Glutamatergic neuron (in vitro differentiated cells): ENCODE results near the gene CLEC16A. TPM values are rescaled to one million over a fixed set of nuclear protein-coding genes. Genes with fewer than 3 reads are reported as not detected.

Source experiments
- DNase-seq: peaks from one replicate; pipeline ENCODE4 v3.0.0; 2022
- H3K27ac Mint-ChIP-seq: one replicate; pipeline ENCODE4 v1.8.0; 2020; ENCODE audit warnings: mild to moderate bottlenecking, mixed read lengths, inconsistent platforms; ENCODE audit not compliant: unreplicated experiment
- H3K27me3 Mint-ChIP-seq: one replicate; pipeline ENCODE4 v1.8.0; 2020; ENCODE audit warnings: mild to moderate bottlenecking, moderate library complexity, mixed read lengths, inconsistent platforms; ENCODE audit not compliant: unreplicated experiment
- H3K36me3 Mint-ChIP-seq: one replicate; pipeline ENCODE4 v1.8.0; 2020; ENCODE audit warnings: mild to moderate bottlenecking, mixed read lengths, inconsistent platforms; ENCODE audit not compliant: unreplicated experiment
- H3K4me1 Mint-ChIP-seq: one replicate; pipeline ENCODE4 v1.8.0; 2020; ENCODE audit warnings: mild to moderate bottlenecking, low read depth, mixed read lengths, inconsistent platforms; ENCODE audit not compliant: unreplicated experiment
- H3K4me3 Mint-ChIP-seq: one replicate; pipeline ENCODE4 v1.8.0; 2020; ENCODE audit warnings: mild to moderate bottlenecking, mixed read lengths, inconsistent platforms; ENCODE audit not compliant: unreplicated experiment
- H3K9me3 Mint-ChIP-seq: one replicate; pipeline ENCODE4 v1.8.0; 2020; ENCODE audit warnings: mild to moderate bottlenecking, moderate library complexity, mixed read lengths, inconsistent platforms; ENCODE audit not compliant: unreplicated experiment
- CTCF ChIP-seq: fragments of 200-600 bp; sonication (generic); IDR thresholded peaks from one replicate; pipeline ENCODE4 v1.5.0; 2021; ENCODE audit not compliant: partially characterized antibody, unreplicated experiment
- total RNA-seq: library from RNA; stranded (reverse); fragmentation: NEBNext Ultra II Directional; extraction: Animal tissue kit (Norgen Biotek cat#: 25700); gene quantifications from one replicate; pipeline ENCODE4 v1.2.1, GENCODE V29; 2021; ENCODE audit not compliant: unreplicated experiment

CLEC16A gene
- total RNA-seq, 1 donor from 2014 or later, result 43.0 TPM

GRCh38 chr16:10934325-10935107, 9.8 kb upstream of the CLEC16A start:
- Mint-ChIP-seq H3K9me3 (peaks cover 3% of the 10 kb centered on the region), H3K27me3 (peaks cover 9% of the 10 kb centered on the region), H3K36me3 (peaks cover 3% of the 10 kb centered on the region), H3K4me1 (peaks cover 12% of the 10 kb centered on the region), H3K27ac (no peak overlapping the region), H3K4me3 (no peak overlapping the region)
- no peak for DNase-seq
- no peak for TF ChIP-seq CTCF

- H3K27me3 Mint-ChIP-seq, result peaks cover 6% of the 10 kb centered on the region
- no peak overlapping the region for H3K27ac Mint-ChIP-seq
- H3K9me3 Mint-ChIP-seq, result peaks cover 7% of the 10 kb centered on the region
- peaks cover 5% of the 10 kb centered on the region for H3K36me3 Mint-ChIP-seq
- no peak for DNase-seq
- H3K4me1 Mint-ChIP-seq, result peaks cover 20% of the 10 kb centered on the region
- no peak overlapping the region for H3K4me3 Mint-ChIP-seq
- no peak for TF ChIP-seq CTCF
Observed at GRCh38 chr16:10935226-10935915, 9.0 kb upstream of the CLEC16A start.

- Mint-ChIP-seq H3K27ac (no peak overlapping the region), H3K27me3 (peaks cover 5% of the 10 kb centered on the region), H3K9me3 (peaks cover 14% of the 10 kb centered on the region), H3K36me3 (peaks cover 5% of the 10 kb centered on the region), H3K4me1 (peaks cover 26% of the 10 kb centered on the region), H3K4me3 (no peak overlapping the region)
- no peak for DNase-seq
- TF ChIP-seq CTCF, result no peak
Observed at GRCh38 chr16:10936272-10936984, 7.9 kb upstream of the CLEC16A start.

GRCh38 chr16:10937068-10937859, 7.1 kb upstream of the CLEC16A start:
- DNase-seq, result no peak
- Mint-ChIP-seq H3K9me3 (peaks cover 16% of the 10 kb centered on the region), H3K27ac (no peak overlapping the region), H3K27me3 (peaks cover 8% of the 10 kb centered on the region), H3K4me1 (peaks cover 26% of the 10 kb centered on the region), H3K36me3 (peaks cover 5% of the 10 kb centered on the region), H3K4me3 (no peak overlapping the region)
- no peak for TF ChIP-seq CTCF
